GM12874 (cell line): ENCODE measurements around the gene SYNPO.

ENCODE experiments used
- CTCF ChIP-seq: IDR thresholded peaks from 2 replicates; pipeline ENCODE4 v1.5.1; 2011; ENCODE audit warnings: low read depth, mild to moderate bottlenecking, control low read depth, low read length, moderate library complexity; ENCODE audit not compliant: insufficient read depth

SYNPO gene

GRCh38 chr5:150665044-150665443, 24.6 kb downstream of the SYNPO start:
- TF ChIP-seq CTCF, result no peak

- TF ChIP-seq CTCF, result no peak
These were observed 30.0 kb downstream of the SYNPO start for GRCh38 chr5:150670275-150670947.

GRCh38 chr5:150670948-150671310, 30.5 kb downstream of the SYNPO start:
- no peak for TF ChIP-seq CTCF

GRCh38 chr5:150671509-150672236, 31.2 kb downstream of the SYNPO start:
- no peak for TF ChIP-seq CTCF

- no peak for TF ChIP-seq CTCF
These were observed 31.9 kb downstream of the SYNPO start for GRCh38 chr5:150672237-150672883.

- no peak for TF ChIP-seq CTCF
These were observed 32.4 kb downstream of the SYNPO start for GRCh38 chr5:150672884-150673275.

- no peak for TF ChIP-seq CTCF
These were observed 33.9 kb downstream of the SYNPO start for GRCh38 chr5:150674341-150674821.
